ENCODE results near the gene ENGASE.

DNA sequence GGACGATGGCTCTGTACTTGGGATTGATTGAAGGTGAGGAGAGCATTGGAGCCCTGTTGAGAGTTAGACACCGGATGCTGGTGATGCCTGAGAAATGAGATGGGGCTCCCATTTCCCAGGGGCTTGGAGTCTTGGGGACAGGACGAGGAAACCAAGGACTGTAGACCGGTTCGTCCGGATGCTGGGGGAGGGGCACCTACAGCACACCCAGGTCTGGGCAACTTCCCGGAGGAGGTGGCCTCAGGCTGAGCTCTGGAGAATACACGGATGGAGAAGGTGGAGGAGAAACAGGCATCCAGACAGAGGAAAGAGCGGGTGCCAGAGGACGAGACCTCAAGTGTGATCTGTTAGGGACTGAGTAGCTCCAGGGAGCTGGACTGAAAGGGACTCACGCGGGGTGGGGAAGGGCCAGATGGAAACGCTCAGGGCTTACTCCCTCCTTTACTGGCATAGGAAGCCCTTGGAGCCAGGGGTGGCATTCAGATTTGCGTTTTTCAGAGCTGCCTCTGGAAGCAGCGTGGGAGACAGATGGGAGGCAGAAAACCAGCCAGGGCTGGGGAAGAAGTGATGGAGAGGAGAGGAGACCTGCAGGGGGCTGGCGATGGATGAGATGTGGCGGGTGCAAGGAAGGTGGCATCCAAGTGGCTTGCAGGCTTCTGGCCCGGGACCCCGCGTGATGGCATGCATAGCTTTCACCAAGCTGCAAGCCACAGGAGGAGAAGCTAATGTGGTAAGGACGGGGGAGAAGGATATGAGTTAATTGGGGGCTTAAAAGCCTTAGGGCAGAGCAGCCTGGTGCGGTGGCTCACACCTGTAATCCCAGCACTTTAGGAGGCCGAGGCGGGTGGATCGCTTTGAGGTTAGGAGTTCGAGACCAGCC, 42.4 kb upstream of the ENGASE start:
- TF ChIP-seq, protein P1, sequence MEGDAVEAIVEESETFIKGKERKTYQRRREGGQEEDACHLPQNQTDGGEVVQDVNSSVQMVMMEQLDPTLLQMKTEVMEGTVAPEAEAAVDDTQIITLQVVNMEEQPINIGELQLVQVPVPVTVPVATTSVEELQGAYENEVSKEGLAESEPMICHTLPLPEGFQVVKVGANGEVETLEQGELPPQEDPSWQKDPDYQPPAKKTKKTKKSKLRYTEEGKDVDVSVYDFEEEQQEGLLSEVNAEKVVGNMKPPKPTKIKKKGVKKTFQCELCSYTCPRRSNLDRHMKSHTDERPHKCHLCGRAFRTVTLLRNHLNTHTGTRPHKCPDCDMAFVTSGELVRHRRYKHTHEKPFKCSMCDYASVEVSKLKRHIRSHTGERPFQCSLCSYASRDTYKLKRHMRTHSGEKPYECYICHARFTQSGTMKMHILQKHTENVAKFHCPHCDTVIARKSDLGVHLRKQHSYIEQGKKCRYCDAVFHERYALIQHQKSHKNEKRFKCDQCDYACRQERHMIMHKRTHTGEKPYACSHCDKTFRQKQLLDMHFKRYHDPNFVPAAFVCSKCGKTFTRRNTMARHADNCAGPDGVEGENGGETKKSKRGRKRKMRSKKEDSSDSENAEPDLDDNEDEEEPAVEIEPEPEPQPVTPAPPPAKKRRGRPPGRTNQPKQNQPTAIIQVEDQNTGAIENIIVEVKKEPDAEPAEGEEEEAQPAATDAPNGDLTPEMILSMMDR (IDR thresholded peaks at IDR 0.05), result no peak
- TF ChIP-seq EZH2phosphoT487 (IDR thresholded peaks at IDR 0.05) (no peak), EZH2 (IDR thresholded peaks at IDR 0.05) (no peak)

All from neural progenitor cell (in vitro differentiated cells).